Measurements from ENCODE around the gene TMEFF2.
A peak's percentile ranks its signal among the peaks of the same experiment; 100 is the strongest.

TMEFF2 gene

DNA sequence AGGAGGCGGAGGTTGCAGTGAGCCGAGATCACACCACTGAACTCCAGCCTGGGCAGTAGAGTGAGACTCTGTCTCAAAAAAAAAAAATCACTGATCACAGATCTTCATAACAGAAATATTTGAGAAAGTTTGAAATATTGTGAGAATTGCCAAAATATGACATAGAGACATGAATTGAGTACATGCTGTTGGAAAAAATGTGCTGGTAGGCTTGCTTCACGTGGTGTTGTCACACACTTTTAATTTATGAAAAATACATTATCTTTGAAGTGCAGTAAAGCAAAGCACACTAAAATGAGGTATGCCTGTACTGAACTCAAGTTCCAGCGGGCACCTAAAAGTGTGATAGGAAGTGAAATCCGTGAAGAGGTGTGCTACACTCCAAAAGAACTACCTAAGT lies 152.6 kb downstream of the TMEFF2 start:
- TF ChIP-seq TAF1 (IDR thresholded peaks at IDR 0.05; ENCODE audit: low read depth, low read length) (no peak), POU2F2 (IDR thresholded peaks at IDR 0.05; ENCODE audit: low read depth, low read length) (no peak), PAX5 (IDR thresholded peaks at IDR 0.05; ENCODE audit: insufficient read depth, low read length, severe bottlenecking) (no peak), SPI1 (IDR thresholded peaks at IDR 0.05; ENCODE audit: low read depth, low read length) (no peak), POLR2AphosphoS5 (IDR thresholded peaks at IDR 0.05; ENCODE audit: low read depth, low read length) (no peak), POLR2A (IDR thresholded peaks at IDR 0.05; ENCODE audit: low read depth, low read length) (no peak)
- no peak for FAIRE-seq
- no peak for DNase-seq (ENCODE audit: insufficient read length, low spot score)

DNA sequence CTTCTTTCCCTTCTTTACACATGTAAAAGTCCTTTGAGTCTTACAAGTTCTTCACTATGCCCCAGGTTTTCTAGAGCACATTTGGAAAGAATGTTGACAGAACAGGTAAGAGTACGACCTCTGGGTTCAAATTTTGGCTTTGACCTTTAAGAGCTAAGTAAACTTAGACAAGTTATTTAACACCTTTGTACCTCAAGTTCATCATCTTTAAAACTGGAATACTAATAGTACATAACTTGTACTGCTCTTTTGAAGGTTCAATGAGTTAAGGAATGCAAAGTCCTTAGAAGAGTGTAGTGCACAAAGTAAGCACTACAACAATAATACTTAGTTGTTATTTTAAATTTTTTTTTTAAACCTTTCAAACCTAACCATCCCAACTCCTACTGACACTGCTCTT lies 156.6 kb downstream of the TMEFF2 start:
- FAIRE-seq: no peak
- no peak for DNase-seq (ENCODE audit: insufficient read length, low spot score)
- TF ChIP-seq POLR2AphosphoS5 (IDR thresholded peaks at IDR 0.05; ENCODE audit: low read depth, low read length) (no peak), SPI1 (IDR thresholded peaks at IDR 0.05; ENCODE audit: low read depth, low read length) (no peak), PAX5 (IDR thresholded peaks at IDR 0.05; ENCODE audit: insufficient read depth, low read length, severe bottlenecking) (no peak), POU2F2 (IDR thresholded peaks at IDR 0.05; ENCODE audit: low read depth, low read length) (no peak), POLR2A (IDR thresholded peaks at IDR 0.05; ENCODE audit: low read depth, low read length) (no peak), TAF1 (IDR thresholded peaks at IDR 0.05; ENCODE audit: low read depth, low read length) (no peak)

DNA sequence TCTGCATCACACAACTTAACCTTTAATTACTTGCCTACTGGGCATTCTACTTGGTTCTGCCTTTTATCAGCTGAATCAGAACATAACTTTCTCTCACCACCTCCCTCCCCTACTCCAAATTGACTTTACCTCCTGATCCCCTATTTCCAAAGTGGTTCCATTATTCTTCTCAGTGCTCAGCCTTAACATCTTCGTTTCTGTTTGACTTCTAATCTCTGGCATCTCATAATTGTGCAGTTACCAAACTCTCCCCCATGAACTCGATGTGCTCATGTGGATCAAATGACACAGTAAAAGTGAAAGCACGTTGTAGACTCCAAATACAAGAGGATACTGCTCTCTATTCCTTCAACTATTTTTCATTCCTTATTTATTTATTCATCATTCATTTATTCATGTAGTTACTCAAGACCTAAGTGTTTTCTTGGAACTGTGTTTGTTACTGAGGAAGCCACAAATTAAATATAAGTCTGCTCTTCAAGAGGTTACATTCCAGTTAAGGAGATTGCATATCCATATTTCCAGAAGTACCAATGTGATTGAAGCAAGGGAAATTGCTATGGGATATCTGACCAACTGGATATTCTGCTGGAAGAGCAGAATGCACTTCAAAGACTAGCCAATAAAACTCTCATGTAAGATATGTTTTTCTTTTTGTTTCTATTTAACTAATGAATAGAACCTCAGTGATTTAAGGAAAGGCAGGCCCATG lies 158.8 kb downstream of the TMEFF2 start:
- DNase-seq (ENCODE audit: insufficient read length, low spot score) (no peak), FAIRE-seq (no peak)
- TF ChIP-seq TAF1 (IDR thresholded peaks at IDR 0.05; ENCODE audit: low read depth, low read length) (no peak), SPI1 (IDR thresholded peaks at IDR 0.05; ENCODE audit: low read depth, low read length) (no peak), POLR2A (IDR thresholded peaks at IDR 0.05; ENCODE audit: low read depth, low read length) (no peak), POU2F2 (IDR thresholded peaks at IDR 0.05; ENCODE audit: low read depth, low read length) (no peak)

DNA sequence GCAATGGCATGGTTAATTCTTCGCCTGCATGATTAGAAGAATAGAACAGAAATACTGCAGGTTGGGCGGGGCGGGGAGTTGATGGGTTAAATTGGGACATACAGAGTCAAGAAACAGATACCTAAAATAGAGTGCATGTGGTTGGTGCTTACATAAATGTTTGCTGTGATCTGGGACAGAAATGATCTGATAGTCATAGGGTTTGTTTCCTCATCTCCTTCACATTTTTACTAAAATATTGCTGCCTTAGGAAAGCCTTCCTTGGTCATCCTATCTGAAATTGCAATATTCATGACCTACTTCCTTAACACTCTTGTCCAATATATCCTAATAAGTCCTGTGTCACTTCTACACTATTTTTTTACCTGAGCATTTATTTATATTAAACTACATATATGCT lies 163.9 kb downstream of the TMEFF2 start:
- FAIRE-seq (no peak), DNase-seq (ENCODE audit: insufficient read length, low spot score) (no peak)
- TF ChIP-seq POLR2A (IDR thresholded peaks at IDR 0.05; ENCODE audit: low read depth, low read length) (no peak), PAX5 (IDR thresholded peaks at IDR 0.05; ENCODE audit: insufficient read depth, low read length, severe bottlenecking) (no peak), POU2F2 (IDR thresholded peaks at IDR 0.05; ENCODE audit: low read depth, low read length) (no peak), POLR2AphosphoS5 (IDR thresholded peaks at IDR 0.05; ENCODE audit: low read depth, low read length) (no peak), TAF1 (IDR thresholded peaks at IDR 0.05; ENCODE audit: low read depth, low read length) (no peak), SPI1 (IDR thresholded peaks at IDR 0.05; ENCODE audit: low read depth, low read length) (no peak)

GRCh38 chr2:192030289-192030688 lies 164.4 kb downstream of the TMEFF2 start:
- FAIRE-seq: no peak
- TF ChIP-seq SPI1 (IDR thresholded peaks at IDR 0.05; ENCODE audit: low read depth, low read length) (no peak), TAF1 (IDR thresholded peaks at IDR 0.05; ENCODE audit: low read depth, low read length) (no peak), POLR2AphosphoS5 (IDR thresholded peaks at IDR 0.05; ENCODE audit: low read depth, low read length) (no peak), POU2F2 (IDR thresholded peaks at IDR 0.05; ENCODE audit: low read depth, low read length) (no peak), PAX5 (IDR thresholded peaks at IDR 0.05; ENCODE audit: insufficient read depth, low read length, severe bottlenecking) (no peak), POLR2A (IDR thresholded peaks at IDR 0.05; ENCODE audit: low read depth, low read length) (no peak)
- no peak for DNase-seq (ENCODE audit: insufficient read length, low spot score)

DNA sequence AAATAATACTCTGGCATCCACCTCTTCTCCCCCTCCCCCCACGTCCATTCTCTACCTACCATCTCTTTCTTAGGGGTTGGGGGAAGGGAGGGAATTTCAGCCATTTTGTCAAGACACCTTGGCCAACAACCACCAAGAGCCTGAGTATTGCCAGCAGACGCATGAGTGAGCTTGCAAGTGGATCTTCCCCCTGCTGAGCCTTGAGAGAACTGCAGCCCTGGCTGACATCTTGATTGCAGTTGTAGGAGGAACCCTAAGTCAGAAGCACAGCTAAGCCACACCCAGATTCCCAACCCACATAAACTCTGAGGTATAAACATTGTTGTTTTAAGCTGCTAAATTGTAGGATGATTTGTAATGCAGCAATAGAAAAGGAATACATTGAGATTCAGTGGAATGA lies 165.6 kb downstream of the TMEFF2 start:
- FAIRE-seq: peak; percentile 33
- DNase-seq (ENCODE audit: insufficient read length, low spot score): no peak

DNA sequence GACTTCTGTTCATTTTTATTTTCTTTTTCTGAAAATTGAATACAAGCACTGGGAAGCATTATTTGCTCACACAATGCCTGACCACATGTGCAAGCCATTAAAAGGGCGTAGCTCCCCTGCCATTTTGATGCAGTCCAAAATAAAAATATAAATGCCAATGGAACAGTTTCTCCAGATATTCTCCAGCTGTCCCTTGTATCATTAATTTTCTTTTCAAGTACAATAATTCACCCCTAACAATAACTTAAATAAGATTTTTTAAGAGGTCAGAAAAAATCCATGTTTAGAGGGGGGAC lies 168.0 kb downstream of the TMEFF2 start:
- FAIRE-seq: no peak
- DNase-seq (ENCODE audit: insufficient read length, low spot score): no peak
- TF ChIP-seq POU2F2 (IDR thresholded peaks at IDR 0.05; ENCODE audit: low read depth, low read length) (no peak), PAX5 (IDR thresholded peaks at IDR 0.05; ENCODE audit: insufficient read depth, low read length, severe bottlenecking) (no peak), SPI1 (IDR thresholded peaks at IDR 0.05; ENCODE audit: low read depth, low read length) (no peak), TAF1 (IDR thresholded peaks at IDR 0.05; ENCODE audit: low read depth, low read length) (no peak), POLR2A (IDR thresholded peaks at IDR 0.05; ENCODE audit: low read depth, low read length) (no peak), POLR2AphosphoS5 (IDR thresholded peaks at IDR 0.05; ENCODE audit: low read depth, low read length) (no peak)

More for the DNA sequence above, 165.6 kb downstream of the TMEFF2 start:
- TF ChIP-seq POLR2A (IDR thresholded peaks at IDR 0.05; ENCODE audit: low read depth, low read length) (no peak), TAF1 (IDR thresholded peaks at IDR 0.05; ENCODE audit: low read depth, low read length) (no peak), SPI1 (IDR thresholded peaks at IDR 0.05; ENCODE audit: low read depth, low read length) (no peak)

DNA sequence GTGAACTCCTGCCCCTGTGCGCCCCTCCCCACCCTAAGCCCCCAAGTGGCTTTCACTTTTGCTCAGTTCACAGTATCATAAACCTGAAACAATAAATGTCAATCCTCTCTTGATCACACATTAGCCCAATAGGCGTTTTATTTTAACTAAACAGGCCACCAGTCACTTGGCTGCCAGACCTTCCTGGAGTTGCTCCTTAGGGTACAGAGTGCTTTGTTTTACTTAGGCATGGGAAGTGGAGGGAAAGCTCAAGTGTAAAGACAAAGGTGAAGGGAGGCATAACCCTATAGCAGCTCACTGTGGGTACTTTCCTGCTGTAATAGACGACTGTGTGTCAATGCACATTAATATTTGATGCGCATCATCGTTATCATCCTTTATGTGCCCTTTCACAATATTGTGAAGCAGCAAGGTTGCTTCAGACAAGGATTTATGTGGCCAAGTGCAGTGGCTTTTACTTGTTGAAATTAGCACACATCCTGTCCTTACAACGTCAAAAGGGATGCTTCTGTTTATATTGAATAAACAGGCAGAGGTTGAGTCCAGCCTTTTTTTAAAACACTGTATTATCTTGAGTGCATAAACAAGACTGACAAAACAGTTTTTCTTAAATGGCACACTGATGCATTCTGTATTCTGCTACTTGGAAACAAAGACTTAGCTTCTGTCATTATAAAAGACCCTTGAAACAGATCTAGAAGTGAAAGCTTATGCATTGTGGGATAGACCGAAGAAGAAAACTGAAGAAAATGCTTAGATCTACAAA lies 168.5 kb downstream of the TMEFF2 start:
- DNase-seq (ENCODE audit: insufficient read length, low spot score) (no peak), FAIRE-seq (no peak)
- TF ChIP-seq TAF1 (IDR thresholded peaks at IDR 0.05; ENCODE audit: low read depth, low read length): no peak

GRCh38 chr2:192025637-192026036 lies 169.1 kb downstream of the TMEFF2 start:
- no peak for TF ChIP-seq POU2F2 (IDR thresholded peaks at IDR 0.05; ENCODE audit: low read depth, low read length)
- DNase-seq (ENCODE audit: insufficient read length, low spot score) (no peak), FAIRE-seq (no peak)

DNA sequence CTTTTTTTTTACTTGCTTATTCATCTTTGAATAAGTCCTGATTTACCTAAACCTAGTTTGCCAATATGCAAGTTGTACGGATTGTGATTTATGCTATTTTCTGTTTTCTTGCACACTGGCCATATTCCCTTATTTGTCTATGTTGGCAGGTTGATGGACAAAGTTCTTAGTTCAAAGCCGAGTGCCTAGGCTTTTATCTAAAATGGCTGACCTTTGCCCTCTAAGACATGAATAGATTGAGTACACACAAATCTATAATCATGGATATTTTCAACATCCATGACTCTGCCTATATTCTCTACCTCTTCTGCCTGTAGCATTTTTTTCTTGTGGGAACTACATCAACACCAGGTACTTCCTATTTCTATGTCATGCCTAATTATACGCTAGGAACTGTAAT lies 171.7 kb downstream of the TMEFF2 start:
- FAIRE-seq: no peak
- DNase-seq (ENCODE audit: insufficient read length, low spot score): no peak
- TF ChIP-seq SPI1 (IDR thresholded peaks at IDR 0.05; ENCODE audit: low read depth, low read length) (no peak), POU2F2 (IDR thresholded peaks at IDR 0.05; ENCODE audit: low read depth, low read length) (no peak), POLR2A (IDR thresholded peaks at IDR 0.05; ENCODE audit: low read depth, low read length) (no peak), TAF1 (IDR thresholded peaks at IDR 0.05; ENCODE audit: low read depth, low read length) (no peak), PAX5 (IDR thresholded peaks at IDR 0.05; ENCODE audit: insufficient read depth, low read length, severe bottlenecking) (no peak), POLR2AphosphoS5 (IDR thresholded peaks at IDR 0.05; ENCODE audit: low read depth, low read length) (no peak)

Data from GM12891 (cell line).